GM21381 (cell line): ENCODE measurements around the gene CNPY4.

Experiments used
- ATAC-seq: cut with Tn5 transposase; IDR thresholded peaks from one replicate; pipeline ENCODE4 v1.9.1; 2021; ENCODE audit warnings: mild to moderate bottlenecking, moderate library complexity; ENCODE audit not compliant: unreplicated experiment

The CNPY4 gene

GRCh38 chr7:100166317-100166940 is 47.0 kb downstream of the CNPY4 start:
- no peak for ATAC-seq

- no peak for ATAC-seq
Observed at GRCh38 chr7:100166970-100167911, 47.8 kb downstream of the CNPY4 start.

DNA sequence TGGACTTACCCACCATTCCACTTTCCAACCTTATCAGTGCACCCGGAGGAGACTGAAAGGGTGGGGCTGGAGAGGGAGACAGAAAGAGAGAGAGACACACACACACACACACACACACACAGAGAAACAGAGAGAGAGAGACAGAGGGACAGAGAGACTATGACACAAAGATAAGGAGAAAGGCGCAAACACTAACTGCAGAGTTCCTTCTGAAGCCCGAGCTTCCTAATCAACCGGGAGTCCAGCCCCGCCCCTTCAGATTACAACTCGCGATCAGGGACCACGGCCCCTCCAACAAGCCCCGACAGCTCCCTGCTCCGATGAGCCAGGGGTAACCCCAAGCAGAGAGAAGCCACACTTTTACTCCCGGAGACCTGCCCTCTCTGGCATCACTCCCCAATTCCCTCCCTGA is 48.5 kb downstream of the CNPY4 start:
- no peak for ATAC-seq

DNA sequence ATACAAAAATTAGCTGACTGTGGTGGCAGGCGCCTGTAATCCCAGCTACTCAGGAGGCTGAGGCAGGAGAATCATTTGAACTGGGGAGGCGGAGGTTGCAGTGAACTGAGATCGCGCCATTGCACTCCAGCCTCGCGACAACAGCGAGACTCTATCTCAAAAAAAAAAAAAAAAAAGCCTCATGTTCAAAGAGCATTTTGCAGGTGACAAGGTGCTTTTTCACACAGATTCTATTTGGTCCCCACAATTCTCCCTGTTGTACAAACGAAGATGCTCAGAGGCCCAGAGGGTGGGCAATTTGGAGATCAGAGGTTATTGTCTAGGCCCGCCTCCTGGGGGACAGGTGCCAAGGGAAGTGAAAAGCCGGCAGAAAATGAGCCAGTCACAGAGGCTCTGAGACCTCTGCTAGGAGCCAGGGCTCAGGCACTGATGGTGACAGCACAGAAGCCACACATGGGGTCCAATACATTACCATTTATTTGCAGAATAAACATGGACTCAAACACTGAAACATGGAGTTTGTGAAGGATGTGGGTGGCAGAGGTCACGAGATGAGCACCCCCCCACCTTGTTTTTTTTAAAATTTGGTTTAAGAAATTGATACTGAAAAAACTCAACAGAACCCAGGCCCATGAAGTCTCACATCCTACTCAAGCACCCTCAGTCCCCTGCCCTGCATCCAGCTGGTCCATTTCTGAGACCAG is 49.9 kb downstream of the CNPY4 start:
- ATAC-seq: no peak

- ATAC-seq: no peak
Observed at GRCh38 chr7:100170101-100170897, 50.9 kb downstream of the CNPY4 start.

- ATAC-seq: no peak
Observed at GRCh38 chr7:100171087-100171681, 51.8 kb downstream of the CNPY4 start.

DNA sequence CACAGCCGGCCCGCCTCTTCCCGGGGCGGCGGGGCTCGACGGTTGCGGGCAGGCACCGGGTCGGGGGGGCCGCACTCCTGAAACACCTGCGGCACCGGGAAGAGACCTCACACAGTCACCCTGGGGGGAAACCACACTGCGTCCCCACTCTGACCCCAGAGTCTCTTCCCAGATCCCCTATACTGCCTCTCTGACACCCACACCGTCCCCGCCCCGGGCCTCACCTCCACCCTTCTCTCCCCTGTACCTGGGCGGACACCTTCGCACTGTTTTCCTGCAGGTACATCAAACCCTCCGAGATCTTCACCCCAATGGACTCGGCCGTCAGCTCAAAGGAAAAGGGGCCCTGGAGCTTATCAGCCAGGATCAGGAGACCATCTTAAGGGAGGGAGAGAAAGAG is 52.4 kb downstream of the CNPY4 start:
- ATAC-seq: no peak

GRCh38 chr7:100173806-100174495 is 54.5 kb downstream of the CNPY4 start:
- no peak for ATAC-seq

GRCh38 chr7:100174582-100174981 is 55.1 kb downstream of the CNPY4 start:
- ATAC-seq: no peak
